GM23338 (cell line): ENCODE measurements around the gene DIP2B. TPM values are rescaled to one million over a fixed set of nuclear protein-coding genes. Genes with fewer than 3 reads are reported as not detected.

Experiments
- ATAC-seq: fragments of 200-7000 bp; cut with Tn5 transposase; 3 replicates; pipeline ENCODE4 v1.9.1; 2020
- DNase-seq: peaks from one replicate; pipeline ENCODE4 v3.0.0-alpha.2; 2015; ENCODE audit warnings: low spot score
- H2AFZ ChIP-seq: fragments of 200-600 bp; sonication (generic); 2 replicates; pipeline ENCODE4 v1.8.0; 2016; ENCODE audit warnings: antibody characterized with exemption, mild to moderate bottlenecking, moderate library complexity
- H3F3A ChIP-seq: fragments of 200-600 bp; sonication (generic); replicated peaks from 2 replicates; pipeline ENCODE4 v1.8.0; 2017; ENCODE audit warnings: antibody characterized with exemption, mixed run types, low read depth
- H3K27ac ChIP-seq: fragments of 200-600 bp; sonication (generic); 2 replicates; pipeline ENCODE4 v1.6.1; 2016; ENCODE audit warnings: low read depth
- H3K27me3 ChIP-seq: fragments of 200-600 bp; sonication (generic); 2 replicates; pipeline ENCODE4 v1.8.0; 2016; ENCODE audit warnings: mild to moderate bottlenecking, mixed run types, moderate library complexity; ENCODE audit not compliant: insufficient read depth
- H3K36me3 ChIP-seq: fragments of 200-600 bp; sonication (generic); 2 replicates; pipeline ENCODE4 v1.8.0; 2016; ENCODE audit warnings: mild to moderate bottlenecking; ENCODE audit not compliant: insufficient read depth
- H3K4me1 ChIP-seq: fragments of 200-600 bp; sonication (generic); 2 replicates; pipeline ENCODE4 v1.8.0; 2016; ENCODE audit warnings: mild to moderate bottlenecking, moderate library complexity; ENCODE audit not compliant: insufficient read depth
- H3K4me2 ChIP-seq: fragments of 200-600 bp; sonication (generic); 2 replicates; pipeline ENCODE4 v1.7.1; 2017; ENCODE audit warnings: mixed run types
- H3K4me3 ChIP-seq: fragments of 200-600 bp; sonication (generic); 2 replicates; pipeline ENCODE4 v1.6.1; 2016; ENCODE audit warnings: mixed run types
- H3K79me2 ChIP-seq: fragments of 200-600 bp; sonication (generic); replicated peaks from 2 replicates; pipeline ENCODE4 v1.8.0; 2017; ENCODE audit warnings: mild to moderate bottlenecking; ENCODE audit not compliant: insufficient read depth
- H3K9me2 ChIP-seq: fragments of 200-600 bp; sonication (generic); 2 replicates; pipeline ENCODE4 v1.8.0; 2017; ENCODE audit not compliant: insufficient read depth
- H4K20me1 ChIP-seq: fragments of 200-600 bp; sonication (generic); replicated peaks from 2 replicates; pipeline ENCODE4 v1.8.0; 2017; ENCODE audit warnings: mild to moderate bottlenecking; ENCODE audit not compliant: insufficient read depth
- H3K27ac Mint-ChIP-seq: 2 replicates; pipeline ENCODE4 v1.8.0; 2020; ENCODE audit warnings: inconsistent platforms, mild to moderate bottlenecking, moderate library complexity, mixed read lengths
- H3K27me3 Mint-ChIP-seq: 3 replicates; pipeline ENCODE4 v1.8.0; 2022; ENCODE audit warnings: low read depth, mild to moderate bottlenecking, moderate library complexity, mixed read lengths, inconsistent platforms; ENCODE audit not compliant: insufficient read depth, poor library complexity
- H3K36me3 Mint-ChIP-seq: 3 replicates; pipeline ENCODE4 v1.8.0; 2021; ENCODE audit warnings: low read depth, mild to moderate bottlenecking, inconsistent platforms, moderate library complexity, mixed read lengths
- H3K4me1 Mint-ChIP-seq: 3 replicates; pipeline ENCODE4 v1.8.0; 2020; ENCODE audit warnings: mild to moderate bottlenecking, inconsistent platforms, mixed read lengths
- H3K4me3 Mint-ChIP-seq: 3 replicates; pipeline ENCODE4 v1.8.0; 2021; ENCODE audit warnings: moderate library complexity, mild to moderate bottlenecking, inconsistent platforms, mixed read lengths
- H3K9me3 Mint-ChIP-seq: 3 replicates; pipeline ENCODE4 v1.8.0; 2020; ENCODE audit warnings: moderate library complexity, mild to moderate bottlenecking, inconsistent platforms, mixed read lengths
- CREB1 ChIP-seq: fragments of 250-450 bp; sonication (Bioruptor Pico); IDR thresholded peaks from 2 replicates; pipeline ENCODE4 v1.5.0; 2020; ENCODE audit warnings: low read depth, mild to moderate bottlenecking, moderate library complexity
- EZH2 ChIP-seq: fragments of 200-600 bp; sonication (generic); IDR thresholded peaks from one replicate; pipeline ENCODE4 v1.8.0; 2017; ENCODE audit warnings: antibody characterized with exemption, mild to moderate bottlenecking, low read depth; ENCODE audit not compliant: unreplicated experiment
- EZH2phosphoT487 ChIP-seq: fragments of 200-600 bp; sonication (generic); IDR thresholded peaks from one replicate; pipeline ENCODE4 v1.8.1; 2018; ENCODE audit warnings: antibody characterized with exemption; ENCODE audit not compliant: unreplicated experiment
- JUNB ChIP-seq: IDR thresholded peaks from one replicate; pipeline ENCODE4 v1.6.1; 2016; ENCODE audit warnings: antibody characterized with exemption; ENCODE audit not compliant: unreplicated experiment
- NANOG ChIP-seq: IDR thresholded peaks from 2 replicates; pipeline ENCODE4 v1.6.1; 2016; ENCODE audit warnings: antibody characterized with exemption, borderline replicate concordance
- POLR2AphosphoS5 ChIP-seq: IDR thresholded peaks from 2 replicates; pipeline ENCODE4 v1.6.1; 2016; ENCODE audit warnings: antibody characterized with exemption, low read depth
- STAT1 ChIP-seq: IDR thresholded peaks from one replicate; pipeline ENCODE4 v1.6.1; 2016; ENCODE audit warnings: antibody characterized with exemption; ENCODE audit not compliant: unreplicated experiment
- ZNF114 ChIP-seq: fragments of 250-450 bp; sonication (Bioruptor Pico); IDR thresholded peaks from 2 replicates; pipeline ENCODE4 v1.5.0; 2020; ENCODE audit warnings: mild to moderate bottlenecking, moderate library complexity
- ZNF331 ChIP-seq: fragments of 250-450 bp; sonication (Bioruptor Pico); IDR thresholded peaks from 2 replicates; pipeline ENCODE4 v1.5.0; 2020; ENCODE audit warnings: low read depth, mild to moderate bottlenecking, moderate library complexity
- ZNF462 ChIP-seq: fragments of 250-450 bp; sonication (Bioruptor Pico); IDR thresholded peaks from 2 replicates; pipeline ENCODE4 v1.5.0; 2020; ENCODE audit warnings: mild to moderate bottlenecking, moderate library complexity
- polyA plus RNA-seq: library from polyadenylated mRNA; unstranded; fragments of >200 nt; fragmentation: Nextera tagmentation; extraction: Ambion mirVana; gene quantifications from 2 replicates; pipeline ENCODE4 v1.2.1, GENCODE V29; 2016
- total RNA-seq: library from RNA; depleted of rRNA; stranded (reverse); fragments of >200 nt; shearing (Covaris generic); gene quantifications from 2 replicates; pipeline ENCODE4 v1.2.3, GENCODE V29; 2014
- TF ChIP-seq, protein P1 (sequence below): IDR thresholded peaks from one replicate; pipeline ENCODE4 v1.6.1; 2018; ENCODE audit warnings: antibody characterized with exemption; ENCODE audit not compliant: unreplicated experiment
- TF ChIP-seq, protein P2 (sequence below), 2 experiments: fragments of 200-600 bp in 1 of 2; sonication (generic) in 1 of 2; conservative IDR thresholded peaks; 2 replicates each; pipeline versions ENCODE4 v1.5.1 to v1.6.1; 2016 to 2017; ENCODE audit warnings: antibody characterized with exemption in 2 of 2, low read depth in 2 of 2, mild to moderate bottlenecking in 2 of 2, moderate library complexity in 1 of 2
- TF ChIP-seq, protein P3 (sequence below): IDR thresholded peaks from 2 replicates; pipeline ENCODE4 v1.6.1; 2016; ENCODE audit warnings: antibody characterized with exemption

Gene DIP2B
- total and polyA plus RNA-seq, 2 experiments from 2014 or later, result 8.0 to 36.4 TPM

DNA sequence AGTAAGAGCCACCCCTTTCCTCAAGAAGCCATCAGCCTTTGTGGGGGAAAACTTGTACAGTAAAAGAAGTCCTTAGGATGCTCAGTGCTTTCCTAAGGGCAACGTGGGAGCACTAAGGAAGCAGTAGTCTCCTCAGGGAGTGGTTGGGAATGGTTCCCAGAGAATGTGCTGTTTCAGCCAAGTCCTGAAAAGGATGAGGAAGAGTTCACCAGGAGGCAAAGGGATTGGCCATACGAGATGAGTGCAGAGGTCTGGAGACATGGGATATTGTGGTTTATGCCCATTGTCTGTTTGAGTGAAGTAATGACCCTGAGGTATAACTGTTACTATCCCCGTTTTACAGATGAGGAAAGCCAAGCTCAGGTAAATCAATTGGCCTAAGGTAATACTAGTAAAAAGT lies 173.1 kb downstream of the DIP2B start:
- H3K9me2 ChIP-seq, result no peaks in the 10 kb centered on the region; the same call in 1 of the 2 replicates
- no peak overlapping the region for H3K4me3 ChIP-seq
- Mint-ChIP-seq H3K27me3 (no peaks in the 10 kb centered on the region), H3K27ac (no peak overlapping the region), H3K4me3 (no peak overlapping the region), H3K9me3 (no peaks in the 10 kb centered on the region), H3K36me3 (peaks cover 51% of the 10 kb centered on the region; the same call in 2 of the 3 replicates), H3K4me1 (no peaks in the 10 kb centered on the region)
- TF ChIP-seq ZNF331 (CRISPR knock-in tag) (no peak), EZH2phosphoT487 (no peak), CREB1 (CRISPR knock-in tag) (no peak), NANOG (no peak), POLR2AphosphoS5 (no peak), JUNB (no peak), ZNF114 (CRISPR knock-in tag) (no peak), EZH2 (no peak), ZNF462 (CRISPR knock-in tag) (no peak), STAT1 (no peak)
- TF ChIP-seq, protein P1, sequence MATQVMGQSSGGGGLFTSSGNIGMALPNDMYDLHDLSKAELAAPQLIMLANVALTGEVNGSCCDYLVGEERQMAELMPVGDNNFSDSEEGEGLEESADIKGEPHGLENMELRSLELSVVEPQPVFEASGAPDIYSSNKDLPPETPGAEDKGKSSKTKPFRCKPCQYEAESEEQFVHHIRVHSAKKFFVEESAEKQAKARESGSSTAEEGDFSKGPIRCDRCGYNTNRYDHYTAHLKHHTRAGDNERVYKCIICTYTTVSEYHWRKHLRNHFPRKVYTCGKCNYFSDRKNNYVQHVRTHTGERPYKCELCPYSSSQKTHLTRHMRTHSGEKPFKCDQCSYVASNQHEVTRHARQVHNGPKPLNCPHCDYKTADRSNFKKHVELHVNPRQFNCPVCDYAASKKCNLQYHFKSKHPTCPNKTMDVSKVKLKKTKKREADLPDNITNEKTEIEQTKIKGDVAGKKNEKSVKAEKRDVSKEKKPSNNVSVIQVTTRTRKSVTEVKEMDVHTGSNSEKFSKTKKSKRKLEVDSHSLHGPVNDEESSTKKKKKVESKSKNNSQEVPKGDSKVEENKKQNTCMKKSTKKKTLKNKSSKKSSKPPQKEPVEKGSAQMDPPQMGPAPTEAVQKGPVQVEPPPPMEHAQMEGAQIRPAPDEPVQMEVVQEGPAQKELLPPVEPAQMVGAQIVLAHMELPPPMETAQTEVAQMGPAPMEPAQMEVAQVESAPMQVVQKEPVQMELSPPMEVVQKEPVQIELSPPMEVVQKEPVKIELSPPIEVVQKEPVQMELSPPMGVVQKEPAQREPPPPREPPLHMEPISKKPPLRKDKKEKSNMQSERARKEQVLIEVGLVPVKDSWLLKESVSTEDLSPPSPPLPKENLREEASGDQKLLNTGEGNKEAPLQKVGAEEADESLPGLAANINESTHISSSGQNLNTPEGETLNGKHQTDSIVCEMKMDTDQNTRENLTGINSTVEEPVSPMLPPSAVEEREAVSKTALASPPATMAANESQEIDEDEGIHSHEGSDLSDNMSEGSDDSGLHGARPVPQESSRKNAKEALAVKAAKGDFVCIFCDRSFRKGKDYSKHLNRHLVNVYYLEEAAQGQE, result no peak
- TF ChIP-seq, protein P2, sequence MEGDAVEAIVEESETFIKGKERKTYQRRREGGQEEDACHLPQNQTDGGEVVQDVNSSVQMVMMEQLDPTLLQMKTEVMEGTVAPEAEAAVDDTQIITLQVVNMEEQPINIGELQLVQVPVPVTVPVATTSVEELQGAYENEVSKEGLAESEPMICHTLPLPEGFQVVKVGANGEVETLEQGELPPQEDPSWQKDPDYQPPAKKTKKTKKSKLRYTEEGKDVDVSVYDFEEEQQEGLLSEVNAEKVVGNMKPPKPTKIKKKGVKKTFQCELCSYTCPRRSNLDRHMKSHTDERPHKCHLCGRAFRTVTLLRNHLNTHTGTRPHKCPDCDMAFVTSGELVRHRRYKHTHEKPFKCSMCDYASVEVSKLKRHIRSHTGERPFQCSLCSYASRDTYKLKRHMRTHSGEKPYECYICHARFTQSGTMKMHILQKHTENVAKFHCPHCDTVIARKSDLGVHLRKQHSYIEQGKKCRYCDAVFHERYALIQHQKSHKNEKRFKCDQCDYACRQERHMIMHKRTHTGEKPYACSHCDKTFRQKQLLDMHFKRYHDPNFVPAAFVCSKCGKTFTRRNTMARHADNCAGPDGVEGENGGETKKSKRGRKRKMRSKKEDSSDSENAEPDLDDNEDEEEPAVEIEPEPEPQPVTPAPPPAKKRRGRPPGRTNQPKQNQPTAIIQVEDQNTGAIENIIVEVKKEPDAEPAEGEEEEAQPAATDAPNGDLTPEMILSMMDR (conservative IDR thresholded peaks at IDR 0.05; ENCODE audit: low read depth in 2 of 2), result no peak
- TF ChIP-seq, protein P3, sequence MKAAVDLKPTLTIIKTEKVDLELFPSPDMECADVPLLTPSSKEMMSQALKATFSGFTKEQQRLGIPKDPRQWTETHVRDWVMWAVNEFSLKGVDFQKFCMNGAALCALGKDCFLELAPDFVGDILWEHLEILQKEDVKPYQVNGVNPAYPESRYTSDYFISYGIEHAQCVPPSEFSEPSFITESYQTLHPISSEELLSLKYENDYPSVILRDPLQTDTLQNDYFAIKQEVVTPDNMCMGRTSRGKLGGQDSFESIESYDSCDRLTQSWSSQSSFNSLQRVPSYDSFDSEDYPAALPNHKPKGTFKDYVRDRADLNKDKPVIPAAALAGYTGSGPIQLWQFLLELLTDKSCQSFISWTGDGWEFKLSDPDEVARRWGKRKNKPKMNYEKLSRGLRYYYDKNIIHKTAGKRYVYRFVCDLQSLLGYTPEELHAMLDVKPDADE, result no peak
- H3F3A ChIP-seq, result no peaks in the 10 kb centered on the region
- DNase-seq, result no peak
- no peak overlapping the region for H2AFZ ChIP-seq
- ATAC-seq, result no peak
- no peaks in the 10 kb centered on the region for H3K79me2 ChIP-seq
- no peak overlapping the region for H3K27ac ChIP-seq
- no peaks in the 10 kb centered on the region for H3K4me1 ChIP-seq
- no peaks in the 10 kb centered on the region for H3K27me3 ChIP-seq
- no peaks in the 10 kb centered on the region; the same call in 1 of the 2 replicates for H3K36me3 ChIP-seq
- peaks cover 6% of the 10 kb centered on the region; the same call in 1 of the 2 replicates for H4K20me1 ChIP-seq
- H3K4me2 ChIP-seq, result no peak overlapping the region
